ENCODE results near the gene AMOTL1. TPM values are rescaled to one million over a fixed set of nuclear protein-coding genes. Genes with fewer than 3 reads are reported as not detected.

Gene AMOTL1
- total RNA-seq, 1 donor from 2014 or later: 45.6 TPM

GRCh38 chr11:94866936-94867795 lies 99.0 kb downstream of the AMOTL1 start:
- Mint-ChIP-seq H3K4me3 (ENCODE audit: unreplicated experiment) (no peak overlapping the region), H3K27me3 (ENCODE audit: low read depth) (no peaks in the 10 kb centered on the region), H3K36me3 (ENCODE audit: low read depth) (peaks cover 60% of the 10 kb centered on the region), H3K27ac (ENCODE audit: unreplicated experiment) (no peak overlapping the region), H3K9me3 (ENCODE audit: low read depth) (no peaks in the 10 kb centered on the region), H3K4me1 (ENCODE audit: low read depth) (no peaks in the 10 kb centered on the region)
- TF ChIP-seq, protein P1, sequence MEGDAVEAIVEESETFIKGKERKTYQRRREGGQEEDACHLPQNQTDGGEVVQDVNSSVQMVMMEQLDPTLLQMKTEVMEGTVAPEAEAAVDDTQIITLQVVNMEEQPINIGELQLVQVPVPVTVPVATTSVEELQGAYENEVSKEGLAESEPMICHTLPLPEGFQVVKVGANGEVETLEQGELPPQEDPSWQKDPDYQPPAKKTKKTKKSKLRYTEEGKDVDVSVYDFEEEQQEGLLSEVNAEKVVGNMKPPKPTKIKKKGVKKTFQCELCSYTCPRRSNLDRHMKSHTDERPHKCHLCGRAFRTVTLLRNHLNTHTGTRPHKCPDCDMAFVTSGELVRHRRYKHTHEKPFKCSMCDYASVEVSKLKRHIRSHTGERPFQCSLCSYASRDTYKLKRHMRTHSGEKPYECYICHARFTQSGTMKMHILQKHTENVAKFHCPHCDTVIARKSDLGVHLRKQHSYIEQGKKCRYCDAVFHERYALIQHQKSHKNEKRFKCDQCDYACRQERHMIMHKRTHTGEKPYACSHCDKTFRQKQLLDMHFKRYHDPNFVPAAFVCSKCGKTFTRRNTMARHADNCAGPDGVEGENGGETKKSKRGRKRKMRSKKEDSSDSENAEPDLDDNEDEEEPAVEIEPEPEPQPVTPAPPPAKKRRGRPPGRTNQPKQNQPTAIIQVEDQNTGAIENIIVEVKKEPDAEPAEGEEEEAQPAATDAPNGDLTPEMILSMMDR (IDR thresholded peaks at IDR 0.05): no peak
- no peak for DNase-seq (ENCODE audit: low spot score)

DNA sequence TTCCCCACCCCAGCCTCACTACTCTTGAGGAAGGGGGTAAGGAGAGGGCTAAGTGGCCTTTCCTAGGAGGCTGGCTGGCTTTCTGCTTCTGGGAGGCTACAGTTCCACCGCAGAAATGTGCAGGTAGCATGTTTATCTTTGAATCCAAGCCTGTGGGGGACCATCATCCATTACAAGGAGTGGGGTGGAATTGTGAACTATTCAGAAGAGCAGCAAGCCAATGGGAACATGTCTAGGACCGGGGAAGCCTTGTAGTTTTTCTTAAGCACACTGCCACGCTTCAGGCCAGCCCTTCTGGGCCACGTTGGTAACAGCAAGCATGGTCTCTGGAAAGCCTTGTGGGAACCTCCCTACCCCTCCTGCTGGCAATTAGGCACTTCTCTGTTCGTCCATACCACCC lies 100.3 kb downstream of the AMOTL1 start:
- no peak overlapping the region for H3K27ac Mint-ChIP-seq (ENCODE audit: unreplicated experiment)
- H3K4me1 Mint-ChIP-seq (ENCODE audit: low read depth): peaks cover 5% of the 10 kb centered on the region
- H3K27me3 Mint-ChIP-seq (ENCODE audit: low read depth): no peaks in the 10 kb centered on the region
- TF ChIP-seq, protein P1 (IDR thresholded peaks at IDR 0.05): no peak
- H3K4me3 Mint-ChIP-seq (ENCODE audit: unreplicated experiment): no peak overlapping the region
- no peak for DNase-seq (ENCODE audit: low spot score)
- no peaks in the 10 kb centered on the region for H3K9me3 Mint-ChIP-seq (ENCODE audit: low read depth)
- H3K36me3 Mint-ChIP-seq (ENCODE audit: low read depth): peaks cover 60% of the 10 kb centered on the region

DNA sequence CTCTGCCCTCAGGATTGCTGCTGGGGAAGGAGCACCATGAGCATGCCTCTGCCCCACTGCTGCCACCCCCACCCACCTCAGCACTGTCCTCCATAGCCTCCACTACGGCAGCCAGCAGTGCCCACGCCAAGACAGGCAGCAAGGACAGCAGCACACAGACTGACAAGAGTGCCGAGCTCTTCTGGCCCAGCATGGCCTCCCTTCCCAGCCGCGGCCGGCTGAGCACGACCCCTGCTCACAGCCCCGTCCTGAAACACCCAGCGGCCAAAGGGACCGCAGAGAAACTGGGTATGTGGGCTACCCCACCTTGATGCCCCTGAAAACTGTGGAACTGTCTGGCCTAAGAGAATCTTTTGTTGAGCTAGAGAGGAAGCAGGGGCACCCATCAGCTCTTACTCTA lies 101.0 kb downstream of the AMOTL1 start:
- DNase-seq (ENCODE audit: low spot score): no peak
- Mint-ChIP-seq H3K4me1 (ENCODE audit: low read depth) (peaks cover 13% of the 10 kb centered on the region), H3K27ac (ENCODE audit: unreplicated experiment) (no peak overlapping the region), H3K27me3 (ENCODE audit: low read depth) (no peaks in the 10 kb centered on the region), H3K4me3 (ENCODE audit: unreplicated experiment) (no peak overlapping the region), H3K36me3 (ENCODE audit: low read depth) (peaks cover 59% of the 10 kb centered on the region), H3K9me3 (ENCODE audit: low read depth) (no peaks in the 10 kb centered on the region)
- TF ChIP-seq, protein P1 (IDR thresholded peaks at IDR 0.05): no peak

DNA sequence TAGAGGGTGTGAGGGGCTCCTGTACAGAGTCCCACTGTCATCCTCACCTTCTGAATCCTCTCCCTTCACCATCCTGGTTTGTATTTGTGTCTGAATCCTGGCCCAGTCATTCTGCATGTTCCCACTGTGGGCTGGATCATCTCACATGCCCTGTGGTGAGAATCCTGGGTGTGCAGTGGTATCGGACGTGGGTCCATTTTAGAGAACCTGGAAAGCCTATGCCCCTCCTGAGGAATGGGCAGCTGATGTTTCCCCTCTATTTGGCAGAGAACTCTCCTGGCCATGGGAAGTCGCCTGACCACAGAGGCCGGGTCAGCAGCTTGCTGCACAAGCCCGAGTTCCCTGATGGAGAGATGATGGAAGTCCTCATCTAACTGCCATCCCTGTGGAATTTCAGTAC lies 102.3 kb downstream of the AMOTL1 start:
- Mint-ChIP-seq H3K36me3 (ENCODE audit: low read depth) (peaks cover 49% of the 10 kb centered on the region), H3K4me1 (ENCODE audit: low read depth) (peaks cover 25% of the 10 kb centered on the region), H3K27me3 (ENCODE audit: low read depth) (no peaks in the 10 kb centered on the region), H3K4me3 (ENCODE audit: unreplicated experiment) (no peak overlapping the region), H3K27ac (ENCODE audit: unreplicated experiment) (no peak overlapping the region), H3K9me3 (ENCODE audit: low read depth) (no peaks in the 10 kb centered on the region)
- DNase-seq (ENCODE audit: low spot score): no peak
- TF ChIP-seq, protein P1 (IDR thresholded peaks at IDR 0.05): no peak

- no peak overlapping the region for H3K27ac Mint-ChIP-seq (ENCODE audit: unreplicated experiment)
- H3K4me1 Mint-ChIP-seq (ENCODE audit: low read depth): peaks cover 37% of the 10 kb centered on the region
- H3K36me3 Mint-ChIP-seq (ENCODE audit: low read depth): peaks cover 40% of the 10 kb centered on the region
- TF ChIP-seq, protein P1 (IDR thresholded peaks at IDR 0.05): no peak
- H3K9me3 Mint-ChIP-seq (ENCODE audit: low read depth): no peaks in the 10 kb centered on the region
- H3K4me3 Mint-ChIP-seq (ENCODE audit: unreplicated experiment): no peak overlapping the region
- H3K27me3 Mint-ChIP-seq (ENCODE audit: low read depth): no peaks in the 10 kb centered on the region
- DNase-seq (ENCODE audit: low spot score): no peak
Measured at GRCh38 chr11:94871491-94872185, 103.5 kb downstream of the AMOTL1 start.
